Panc1 (cell line): ENCODE results near the gene TSEN15.

Experiments
- POLR2AphosphoS5 ChIP-seq: IDR thresholded peaks from 2 replicates; pipeline ENCODE4 v1.6.1; 2012; ENCODE audit warnings: mild to moderate bottlenecking, low read depth, low read length, moderate library complexity
- REST ChIP-seq, 2 experiments: IDR thresholded peaks; 2 replicates each; pipeline ENCODE4 v1.6.1; 2011 to 2012; ENCODE audit warnings: low read depth in 2 of 2, control low read depth in 1 of 2, low read length in 1 of 2, mild to moderate bottlenecking in 1 of 2, moderate library complexity in 1 of 2; ENCODE audit not compliant: insufficient read depth in 1 of 2
- SIN3A ChIP-seq: IDR thresholded peaks from 2 replicates; pipeline ENCODE4 v1.6.1; 2012; ENCODE audit warnings: low read depth, mild to moderate bottlenecking, low read length, moderate library complexity, borderline replicate concordance; ENCODE audit not compliant: insufficient read depth
- TCF7L2 ChIP-seq: IDR thresholded peaks from 2 replicates; pipeline ENCODE4 v1.6.1; 2011; ENCODE audit warnings: mild to moderate bottlenecking, low read depth, low read length, inconsistent platforms
- TF ChIP-seq, protein P1 (sequence below): fragments of 450-650 bp; IDR thresholded peaks from 2 replicates; pipeline ENCODE4 v1.5.1; 2017; ENCODE audit warnings: mild to moderate bottlenecking

DNA sequence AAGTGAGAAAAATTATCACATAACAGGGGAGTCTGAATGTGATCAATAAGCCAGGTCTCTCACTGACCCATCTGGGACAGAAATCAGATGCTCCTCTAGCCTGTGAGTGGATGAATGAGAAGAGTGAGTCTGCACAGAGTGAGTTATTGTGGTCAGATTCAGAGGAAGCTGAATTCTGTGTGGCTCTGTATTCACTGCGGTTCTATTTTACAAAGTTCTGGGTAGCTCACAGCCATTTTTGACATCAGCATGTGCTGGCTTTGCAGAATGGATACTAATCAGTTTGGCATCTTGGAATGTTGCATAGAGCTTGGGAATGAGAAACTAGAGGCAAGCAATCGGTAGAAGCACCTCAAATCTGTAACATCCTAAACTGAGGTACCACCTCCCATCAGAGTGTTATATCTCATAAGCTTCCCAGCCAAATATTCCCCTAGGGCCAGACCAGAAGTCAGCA is 17.8 kb upstream of the TSEN15 start:
- TF ChIP-seq, protein P1, sequence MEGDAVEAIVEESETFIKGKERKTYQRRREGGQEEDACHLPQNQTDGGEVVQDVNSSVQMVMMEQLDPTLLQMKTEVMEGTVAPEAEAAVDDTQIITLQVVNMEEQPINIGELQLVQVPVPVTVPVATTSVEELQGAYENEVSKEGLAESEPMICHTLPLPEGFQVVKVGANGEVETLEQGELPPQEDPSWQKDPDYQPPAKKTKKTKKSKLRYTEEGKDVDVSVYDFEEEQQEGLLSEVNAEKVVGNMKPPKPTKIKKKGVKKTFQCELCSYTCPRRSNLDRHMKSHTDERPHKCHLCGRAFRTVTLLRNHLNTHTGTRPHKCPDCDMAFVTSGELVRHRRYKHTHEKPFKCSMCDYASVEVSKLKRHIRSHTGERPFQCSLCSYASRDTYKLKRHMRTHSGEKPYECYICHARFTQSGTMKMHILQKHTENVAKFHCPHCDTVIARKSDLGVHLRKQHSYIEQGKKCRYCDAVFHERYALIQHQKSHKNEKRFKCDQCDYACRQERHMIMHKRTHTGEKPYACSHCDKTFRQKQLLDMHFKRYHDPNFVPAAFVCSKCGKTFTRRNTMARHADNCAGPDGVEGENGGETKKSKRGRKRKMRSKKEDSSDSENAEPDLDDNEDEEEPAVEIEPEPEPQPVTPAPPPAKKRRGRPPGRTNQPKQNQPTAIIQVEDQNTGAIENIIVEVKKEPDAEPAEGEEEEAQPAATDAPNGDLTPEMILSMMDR: no peak
- TF ChIP-seq POLR2AphosphoS5: no peak
- no peak for TF ChIP-seq SIN3A
- TF ChIP-seq TCF7L2: no peak
- TF ChIP-seq REST (IDR thresholded peaks at IDR 0.05; ENCODE audit: insufficient read depth in 1 of 2, low read depth in 2 of 2, low read length in 1 of 2): no peak
